Neural progenitor cell (in vitro differentiated cells): ENCODE results near the gene BPIFB4. TPM values are rescaled to one million over a fixed set of nuclear protein-coding genes. Genes with fewer than 3 reads are reported as not detected.
"Not testable (repeated sequence)": the region's sequence is repeated elsewhere in the genome, so short reads cannot be mapped to it uniquely, and the experiment has no call there.

Source experiments
- DNase-seq: peaks from one replicate; pipeline ENCODE4 v3.0.0-alpha.2; 2016; ENCODE audit warnings: low spot score
- H2AFZ ChIP-seq: fragments of 200-600 bp; sonication (generic); replicated peaks from 2 replicates; pipeline ENCODE4 v1.6.1; 2016; ENCODE audit warnings: antibody characterized with exemption
- H3F3A ChIP-seq: fragments of 200-600 bp; sonication (generic); 2 replicates; pipeline ENCODE4 v1.6.1; 2016; ENCODE audit warnings: antibody characterized with exemption, low read depth
- H3K27ac ChIP-seq: fragments of 200-600 bp; sonication (generic); 2 replicates; pipeline ENCODE4 v1.5.1; 2016; ENCODE audit warnings: mild to moderate bottlenecking
- H3K27me3 ChIP-seq: fragments of 200-600 bp; sonication (generic); 2 replicates; pipeline ENCODE4 v1.6.1; 2016; ENCODE audit warnings: mild to moderate bottlenecking, moderate library complexity
- H3K36me3 ChIP-seq: fragments of 200-600 bp; sonication (generic); 2 replicates; pipeline ENCODE4 v1.5.1; 2016
- H3K4me1 ChIP-seq: fragments of 200-600 bp; sonication (generic); 2 replicates; pipeline ENCODE4 v1.6.1; 2016; ENCODE audit warnings: mixed run types
- H3K4me2 ChIP-seq: fragments of 200-600 bp; sonication (generic); 2 replicates; pipeline ENCODE4 v1.6.1; 2016
- H3K4me3 ChIP-seq: fragments of 200-600 bp; sonication (generic); 2 replicates; pipeline ENCODE4 v1.5.1; 2016
- H3K79me2 ChIP-seq: fragments of 200-600 bp; sonication (generic); 2 replicates; pipeline ENCODE4 v1.6.1; 2016; ENCODE audit warnings: low read depth
- H3K9ac ChIP-seq: fragments of 200-600 bp; sonication (generic); 2 replicates; pipeline ENCODE4 v1.6.1; 2016
- H3K9me3 ChIP-seq: fragments of 200-600 bp; sonication (generic); 2 replicates; pipeline ENCODE4 v1.5.1; 2016; ENCODE audit warnings: low read depth
- H4K20me1 ChIP-seq: fragments of 200-600 bp; sonication (generic); 2 replicates; pipeline ENCODE4 v1.6.1; 2016; ENCODE audit warnings: low read depth
- H3K27ac Mint-ChIP-seq: 3 replicates; pipeline ENCODE4 v1.8.0; 2021; ENCODE audit warnings: mixed read lengths
- H3K27me3 Mint-ChIP-seq: 2 replicates; pipeline ENCODE4 v1.8.0; 2022; ENCODE audit warnings: low read depth, mild to moderate bottlenecking, inconsistent platforms, moderate library complexity, mixed read lengths; ENCODE audit not compliant: insufficient read depth
- H3K36me3 Mint-ChIP-seq: 3 replicates; pipeline ENCODE4 v1.8.0; 2021; ENCODE audit warnings: mixed read lengths
- H3K4me1 Mint-ChIP-seq: 3 replicates; pipeline ENCODE4 v1.8.0; 2021; ENCODE audit warnings: mixed read lengths
- H3K4me3 Mint-ChIP-seq: 3 replicates; pipeline ENCODE4 v1.8.0; 2021; ENCODE audit warnings: mild to moderate bottlenecking, moderate library complexity, mixed read lengths
- H3K9me3 Mint-ChIP-seq: 3 replicates; pipeline ENCODE4 v1.8.0; 2020; ENCODE audit warnings: mixed read lengths
- CTCF ChIP-seq: fragments of 200-600 bp; sonication (generic); IDR thresholded peaks from 2 replicates; pipeline ENCODE4 v1.5.1; 2017; ENCODE audit warnings: antibody characterized with exemption, mild to moderate bottlenecking
- EZH2 ChIP-seq: fragments of 200-600 bp; sonication (generic); IDR thresholded peaks from 2 replicates; pipeline ENCODE4 v1.6.1; 2017; ENCODE audit warnings: antibody characterized with exemption, mild to moderate bottlenecking, moderate library complexity
- EZH2phosphoT487 ChIP-seq: fragments of 200-600 bp; sonication (generic); IDR thresholded peaks from 2 replicates; pipeline ENCODE4 v1.6.1; 2017; ENCODE audit warnings: antibody characterized with exemption
- total RNA-seq: library from RNA; depleted of rRNA; stranded (reverse); fragments of >200 nt; gene quantifications from 2 replicates; pipeline ENCODE4 v1.2.3, GENCODE V29; 2015; ENCODE audit warnings: low replicate concordance

The BPIFB4 gene
- total RNA-seq, 1 donor from 2014 or later = not detected

- H3F3A ChIP-seq = no peaks in the 10 kb centered on the region
- H2AFZ ChIP-seq = no peak overlapping the region
- no peaks in the 10 kb centered on the region for H3K79me2 ChIP-seq
- Mint-ChIP-seq H3K36me3 (no peaks in the 10 kb centered on the region), H3K27me3 (peaks cover 9% of the 10 kb centered on the region), H3K4me1 (peaks cover 4% of the 10 kb centered on the region), H3K9me3 (peaks cover 9% of the 10 kb centered on the region), H3K4me3 (no peak overlapping the region), H3K27ac (no peak overlapping the region)
- H3K36me3 ChIP-seq = no peaks in the 10 kb centered on the region
- no peak overlapping the region for H3K27ac ChIP-seq
- no peak overlapping the region for H3K4me3 ChIP-seq
- no peak overlapping the region for H3K9ac ChIP-seq
- H3K4me1 ChIP-seq = no peaks in the 10 kb centered on the region
- DNase-seq = no peak
- no peaks in the 10 kb centered on the region for H3K27me3 ChIP-seq
- no peaks in the 10 kb centered on the region for H3K9me3 ChIP-seq
- H3K4me2 ChIP-seq = no peak overlapping the region
- TF ChIP-seq EZH2 = no peak
- no peak for TF ChIP-seq CTCF
- no peak for TF ChIP-seq EZH2phosphoT487
- no peaks in the 10 kb centered on the region for H4K20me1 ChIP-seq
These were observed 31.9 kb downstream of the BPIFB4 start for GRCh38 chr20:33111306-33111705.

GRCh38 chr20:33112547-33113386, 33.3 kb downstream of the BPIFB4 start:
- Histone ChIP-seq H3K4me3 (no peak overlapping the region), H3K79me2 (no peaks in the 10 kb centered on the region), H3K36me3 (no peaks in the 10 kb centered on the region), H3K9ac (no peak overlapping the region), H3K27me3 (no peaks in the 10 kb centered on the region), H3K9me3 (no peaks in the 10 kb centered on the region), H3K27ac (no peak overlapping the region), H3K4me2 (no peak overlapping the region), H2AFZ (no peak overlapping the region), H4K20me1 (no peaks in the 10 kb centered on the region), H3F3A (no peaks in the 10 kb centered on the region), H3K4me1 (no peaks in the 10 kb centered on the region)
- H3K9me3 Mint-ChIP-seq = peaks cover 11% of the 10 kb centered on the region
- H3K36me3 Mint-ChIP-seq = no peaks in the 10 kb centered on the region
- peaks cover 9% of the 10 kb centered on the region for H3K27me3 Mint-ChIP-seq
- no peak overlapping the region for H3K27ac Mint-ChIP-seq
- no peak for DNase-seq
- peaks cover 6% of the 10 kb centered on the region for H3K4me1 Mint-ChIP-seq
- no peak overlapping the region for H3K4me3 Mint-ChIP-seq
- TF ChIP-seq EZH2 (no peak), EZH2phosphoT487 (no peak), CTCF (no peak)

GRCh38 chr20:33113387-33113908, 34.0 kb downstream of the BPIFB4 start:
- H3K4me3 ChIP-seq = no peak overlapping the region
- DNase-seq = no peak
- no peak overlapping the region for H3K4me2 ChIP-seq
- Mint-ChIP-seq H3K9me3 (peaks cover 11% of the 10 kb centered on the region), H3K36me3 (no peaks in the 10 kb centered on the region), H3K27me3 (peaks cover 9% of the 10 kb centered on the region), H3K27ac (no peak overlapping the region), H3K4me1 (peaks cover 6% of the 10 kb centered on the region), H3K4me3 (no peak overlapping the region)
- no peaks in the 10 kb centered on the region for H3K79me2 ChIP-seq
- H3F3A ChIP-seq = no peaks in the 10 kb centered on the region
- H2AFZ ChIP-seq = no peak overlapping the region
- no peaks in the 10 kb centered on the region for H4K20me1 ChIP-seq
- H3K36me3 ChIP-seq = no peaks in the 10 kb centered on the region
- H3K27ac ChIP-seq = no peak overlapping the region
- no peaks in the 10 kb centered on the region for H3K27me3 ChIP-seq
- no peaks in the 10 kb centered on the region for H3K9me3 ChIP-seq
- TF ChIP-seq EZH2 = no peak
- no peak for TF ChIP-seq CTCF
- no peak for TF ChIP-seq EZH2phosphoT487
- H3K9ac ChIP-seq = no peak overlapping the region
- H3K4me1 ChIP-seq = no peaks in the 10 kb centered on the region

GRCh38 chr20:33115501-33115900, 36.1 kb downstream of the BPIFB4 start:
- H3K27me3 ChIP-seq, H2AFZ ChIP-seq, DNase-seq, H3K36me3 ChIP-seq, H3K36me3 Mint-ChIP-seq, H3K4me2 ChIP-seq, H3K9me3 ChIP-seq, H3F3A ChIP-seq, H3K79me2 ChIP-seq, H3K4me1 Mint-ChIP-seq, H3K9ac ChIP-seq, H3K27ac Mint-ChIP-seq, H4K20me1 ChIP-seq, H3K27ac ChIP-seq, H3K4me1 ChIP-seq, H3K4me3 Mint-ChIP-seq, H3K4me3 ChIP-seq: not testable (repeated sequence)
- Mint-ChIP-seq H3K27me3 (peaks cover 12% of the 10 kb centered on the region), H3K9me3 (peaks cover 11% of the 10 kb centered on the region)
